Activated naive CD4-positive, alpha-beta T cell treated with Interleukin-2 at 50 U/mL for 16 hours (primary cell): ENCODE measurements around the gene ABLIM2.

Experiments used
- DNase-seq: peaks from one replicate; pipeline ENCODE4 v3.0.0-alpha.2; 2020

Gene ABLIM2

GRCh38 chr4:8099981-8100464 lies 58.6 kb downstream of the ABLIM2 start:
- DNase-seq: no peak

- DNase-seq: no peak
These were observed 60.1 kb downstream of the ABLIM2 start for GRCh38 chr4:8098506-8098905.

GRCh38 chr4:8097721-8098345 lies 60.8 kb downstream of the ABLIM2 start:
- DNase-seq: no peak

GRCh38 chr4:8097141-8097541 lies 61.5 kb downstream of the ABLIM2 start:
- no peak for DNase-seq

- DNase-seq: no peak
These were observed 61.9 kb downstream of the ABLIM2 start for GRCh38 chr4:8096690-8097061.

- no peak for DNase-seq
These were observed 62.5 kb downstream of the ABLIM2 start for GRCh38 chr4:8095956-8096689.

- DNase-seq: no peak
These were observed 64.9 kb downstream of the ABLIM2 start for GRCh38 chr4:8093587-8094274.

- DNase-seq: no peak
These were observed 66.3 kb downstream of the ABLIM2 start for GRCh38 chr4:8092282-8092681.

GRCh38 chr4:8090744-8091301 lies 67.8 kb downstream of the ABLIM2 start:
- DNase-seq: no peak

- DNase-seq: no peak
These were observed 68.3 kb downstream of the ABLIM2 start for GRCh38 chr4:8090312-8090711.

- no peak for DNase-seq
These were observed 68.8 kb downstream of the ABLIM2 start for GRCh38 chr4:8089862-8090261.

- DNase-seq: no peak
These were observed 69.6 kb downstream of the ABLIM2 start for GRCh38 chr4:8088966-8089491.

GRCh38 chr4:8087921-8088495 lies 70.6 kb downstream of the ABLIM2 start:
- DNase-seq: no peak

- DNase-seq: no peak
These were observed 71.7 kb downstream of the ABLIM2 start for GRCh38 chr4:8086783-8087445.

- no peak for DNase-seq
These were observed 73.0 kb downstream of the ABLIM2 start for GRCh38 chr4:8085491-8086117.

- no peak for DNase-seq
These were observed 73.7 kb downstream of the ABLIM2 start for GRCh38 chr4:8084712-8085490.

- DNase-seq: no peak
These were observed 74.5 kb downstream of the ABLIM2 start for GRCh38 chr4:8084031-8084660.

- no peak for DNase-seq
These were observed 75.4 kb downstream of the ABLIM2 start for GRCh38 chr4:8083086-8083825.

- DNase-seq: no peak
These were observed 76.0 kb downstream of the ABLIM2 start for GRCh38 chr4:8082517-8083055.
